Measurements from ENCODE around the gene TRERF1.

DNA sequence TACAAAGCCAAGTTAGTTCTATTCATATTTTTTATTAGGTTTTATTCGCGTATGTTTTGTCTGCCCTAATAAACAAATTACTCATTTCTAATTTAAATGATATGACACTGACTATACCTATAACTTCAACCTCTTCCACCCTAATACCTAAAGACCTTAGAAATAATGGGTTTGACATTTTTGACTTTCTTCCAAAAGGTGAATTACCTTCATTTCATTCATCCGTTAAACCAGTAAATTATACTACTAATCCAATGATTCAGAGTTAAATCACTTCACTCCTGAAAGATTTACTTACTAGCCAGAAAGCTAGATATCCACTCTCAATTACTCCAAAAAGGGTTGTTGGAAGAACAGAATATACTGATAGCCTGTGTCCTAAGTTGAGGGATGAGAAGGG, 239.3 kb downstream of the TRERF1 start:
- TF ChIP-seq ZNF70 (CRISPR knock-in tag; IDR thresholded peaks at IDR 0.05) (no peak), GLIS3 (CRISPR knock-in tag; IDR thresholded peaks at IDR 0.05) (no peak), SNAI2 (CRISPR knock-in tag; IDR thresholded peaks at IDR 0.05) (0 out of 2 replicates have a peak, but pooled peaks have one; percentile 7), CSDC2 (CRISPR knock-in tag; IDR thresholded peaks at IDR 0.05) (no peak), OSR1 (CRISPR knock-in tag; IDR thresholded peaks at IDR 0.05) (no peak), ZNF8 (CRISPR knock-in tag; IDR thresholded peaks at IDR 0.05) (no peak), ZNF565 (CRISPR knock-in tag; conservative IDR thresholded peaks at IDR 0.05; ENCODE audit: low read depth) (no peak), ZC3H10 (CRISPR knock-in tag; IDR thresholded peaks at IDR 0.05) (peak; percentile 68; the same call in 1 of the 2 replicates), CREB5 (CRISPR knock-in tag; IDR thresholded peaks at IDR 0.05; ENCODE audit: low read depth) (peak; percentile 31; the same call in 1 of the 2 replicates), ARNTL (CRISPR knock-in tag; IDR thresholded peaks at IDR 0.05; ENCODE audit: borderline replicate concordance, low read depth) (no peak)
- TF ChIP-seq, protein P1, sequence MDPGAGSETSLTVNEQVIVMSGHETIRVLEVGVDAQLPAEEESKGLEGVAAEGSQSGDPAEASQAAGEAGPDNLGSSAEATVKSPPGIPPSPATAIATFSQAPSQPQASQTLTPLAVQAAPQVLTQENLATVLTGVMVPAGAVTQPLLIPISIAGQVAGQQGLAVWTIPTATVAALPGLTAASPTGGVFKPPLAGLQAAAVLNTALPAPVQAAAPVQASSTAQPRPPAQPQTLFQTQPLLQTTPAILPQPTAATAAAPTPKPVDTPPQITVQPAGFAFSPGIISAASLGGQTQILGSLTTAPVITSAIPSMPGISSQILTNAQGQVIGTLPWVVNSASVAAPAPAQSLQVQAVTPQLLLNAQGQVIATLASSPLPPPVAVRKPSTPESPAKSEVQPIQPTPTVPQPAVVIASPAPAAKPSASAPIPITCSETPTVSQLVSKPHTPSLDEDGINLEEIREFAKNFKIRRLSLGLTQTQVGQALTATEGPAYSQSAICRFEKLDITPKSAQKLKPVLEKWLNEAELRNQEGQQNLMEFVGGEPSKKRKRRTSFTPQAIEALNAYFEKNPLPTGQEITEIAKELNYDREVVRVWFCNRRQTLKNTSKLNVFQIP (CRISPR knock-in tag; IDR thresholded peaks at IDR 0.05; ENCODE audit: borderline replicate concordance, low read depth): no peak
- TF ChIP-seq, protein P2, sequence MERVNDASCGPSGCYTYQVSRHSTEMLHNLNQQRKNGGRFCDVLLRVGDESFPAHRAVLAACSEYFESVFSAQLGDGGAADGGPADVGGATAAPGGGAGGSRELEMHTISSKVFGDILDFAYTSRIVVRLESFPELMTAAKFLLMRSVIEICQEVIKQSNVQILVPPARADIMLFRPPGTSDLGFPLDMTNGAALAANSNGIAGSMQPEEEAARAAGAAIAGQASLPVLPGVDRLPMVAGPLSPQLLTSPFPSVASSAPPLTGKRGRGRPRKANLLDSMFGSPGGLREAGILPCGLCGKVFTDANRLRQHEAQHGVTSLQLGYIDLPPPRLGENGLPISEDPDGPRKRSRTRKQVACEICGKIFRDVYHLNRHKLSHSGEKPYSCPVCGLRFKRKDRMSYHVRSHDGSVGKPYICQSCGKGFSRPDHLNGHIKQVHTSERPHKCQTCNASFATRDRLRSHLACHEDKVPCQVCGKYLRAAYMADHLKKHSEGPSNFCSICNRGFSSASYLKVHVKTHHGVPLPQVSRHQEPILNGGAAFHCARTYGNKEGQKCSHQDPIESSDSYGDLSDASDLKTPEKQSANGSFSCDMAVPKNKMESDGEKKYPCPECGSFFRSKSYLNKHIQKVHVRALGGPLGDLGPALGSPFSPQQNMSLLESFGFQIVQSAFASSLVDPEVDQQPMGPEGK (CRISPR knock-in tag; IDR thresholded peaks at IDR 0.05; ENCODE audit: borderline replicate concordance): peak; percentile 67; the same call in 1 of the 2 replicates
